ENCODE results near the gene HOXA11. TPM values are rescaled to one million over a fixed set of nuclear protein-coding genes. Genes with fewer than 3 reads are reported as not detected.

Gene HOXA11
- total and polyA plus RNA-seq, 5 donors, result not detected

DNA sequence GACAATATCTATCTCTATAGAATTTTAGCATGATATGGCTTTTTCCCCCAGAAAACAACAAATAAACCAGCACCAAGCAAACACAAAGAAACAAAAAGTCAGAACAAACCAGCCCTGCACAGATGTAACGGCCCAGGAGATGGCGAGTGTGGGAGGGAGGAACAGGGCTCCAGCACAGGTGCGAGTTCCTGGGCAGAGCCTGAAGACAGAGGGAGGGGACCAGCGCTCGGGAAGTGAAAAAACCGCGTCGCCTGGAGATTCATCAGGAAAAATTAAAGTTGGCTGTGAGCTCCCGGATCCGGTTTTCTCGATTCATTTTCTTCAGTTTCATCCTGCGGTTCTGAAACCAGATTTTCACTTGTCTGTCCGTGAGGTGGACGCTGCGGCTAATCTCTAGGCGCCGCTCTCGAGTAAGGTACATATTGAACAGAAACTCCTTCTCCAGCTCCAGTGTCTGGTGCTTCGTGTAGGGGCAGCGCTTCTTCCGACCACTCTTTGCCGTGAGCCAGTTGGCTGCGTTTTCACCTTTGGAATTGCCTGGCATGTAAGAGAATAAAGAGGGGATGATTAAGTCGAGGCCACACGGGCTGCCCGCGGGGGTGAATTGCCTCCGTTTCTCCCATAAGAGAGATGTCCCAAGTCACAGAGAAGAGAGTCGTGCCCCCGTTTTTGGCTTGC lies 13.3 kb downstream of the HOXA11 start:
- peak in 2 of 3 donors; percentile 8 to 46 for DNase-seq
- Histone ChIP-seq H3K27me3 (ENCODE audit: control insufficient read depth, insufficient read depth) (no peaks in the 10 kb centered on the region), H3K4me3 (ENCODE audit: low read length) (no peak overlapping the region), H3K4me1 (ENCODE audit: control insufficient read depth, insufficient read depth, low read length) (no peaks in the 10 kb centered on the region), H3K27ac (ENCODE audit: low read length) (no peak overlapping the region), H3K9me3 (ENCODE audit: control insufficient read depth, low read length) (no peaks in the 10 kb centered on the region)
- intact Hi-C loops (cut with DNase I), result no loop called here
- ATAC-seq, result no peak
- 8% methylated on average over 30 of the region's 30 CpGs for WGBS

DNA sequence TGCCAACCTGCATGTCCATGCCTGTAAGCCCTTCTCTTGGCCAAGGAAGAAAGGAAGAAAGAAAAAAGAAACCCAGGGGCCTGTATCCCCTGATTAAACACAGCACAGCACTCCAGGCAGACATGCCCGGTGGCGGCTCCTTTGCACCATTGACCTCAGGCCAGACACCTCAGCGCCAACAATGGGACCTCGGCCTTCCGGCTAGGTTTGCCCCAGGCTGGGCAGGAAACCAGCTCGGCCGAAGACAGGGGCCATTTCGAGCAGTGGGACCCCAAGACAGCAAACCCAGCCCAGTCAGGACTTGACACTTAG lies 13.8 kb downstream of the HOXA11 start:
- WGBS, result 10% methylated on average over 8 of the region's 8 CpGs
- Histone ChIP-seq H3K27me3 (ENCODE audit: control insufficient read depth, insufficient read depth) (no peaks in the 10 kb centered on the region), H3K4me3 (ENCODE audit: low read length) (no peak overlapping the region), H3K9me3 (ENCODE audit: control insufficient read depth, low read length) (no peaks in the 10 kb centered on the region), H3K4me1 (ENCODE audit: control insufficient read depth, insufficient read depth, low read length) (no peaks in the 10 kb centered on the region), H3K27ac (ENCODE audit: low read length) (no peak overlapping the region)
- peak in 2 of 3 donors; percentile 33 for DNase-seq
- no peak for ATAC-seq
- intact Hi-C loops (cut with DNase I), result no loop called here

- ATAC-seq, result no peak
- no peaks in the 10 kb centered on the region for H3K9me3 ChIP-seq (ENCODE audit: control insufficient read depth, low read length)
- 18% methylated on average over 11 of the region's 11 CpGs for WGBS
- H3K27ac ChIP-seq (ENCODE audit: low read length), result no peak overlapping the region
- no peak overlapping the region for H3K4me3 ChIP-seq (ENCODE audit: low read length)
- no peaks in the 10 kb centered on the region for H3K4me1 ChIP-seq (ENCODE audit: control insufficient read depth, insufficient read depth, low read length)
- intact Hi-C loops (cut with DNase I), result no loop called here
- H3K27me3 ChIP-seq (ENCODE audit: control insufficient read depth, insufficient read depth), result no peaks in the 10 kb centered on the region
- DNase-seq, result no peak
Measured at GRCh38 chr7:27170426-27171324, 14.4 kb downstream of the HOXA11 start.

DNA sequence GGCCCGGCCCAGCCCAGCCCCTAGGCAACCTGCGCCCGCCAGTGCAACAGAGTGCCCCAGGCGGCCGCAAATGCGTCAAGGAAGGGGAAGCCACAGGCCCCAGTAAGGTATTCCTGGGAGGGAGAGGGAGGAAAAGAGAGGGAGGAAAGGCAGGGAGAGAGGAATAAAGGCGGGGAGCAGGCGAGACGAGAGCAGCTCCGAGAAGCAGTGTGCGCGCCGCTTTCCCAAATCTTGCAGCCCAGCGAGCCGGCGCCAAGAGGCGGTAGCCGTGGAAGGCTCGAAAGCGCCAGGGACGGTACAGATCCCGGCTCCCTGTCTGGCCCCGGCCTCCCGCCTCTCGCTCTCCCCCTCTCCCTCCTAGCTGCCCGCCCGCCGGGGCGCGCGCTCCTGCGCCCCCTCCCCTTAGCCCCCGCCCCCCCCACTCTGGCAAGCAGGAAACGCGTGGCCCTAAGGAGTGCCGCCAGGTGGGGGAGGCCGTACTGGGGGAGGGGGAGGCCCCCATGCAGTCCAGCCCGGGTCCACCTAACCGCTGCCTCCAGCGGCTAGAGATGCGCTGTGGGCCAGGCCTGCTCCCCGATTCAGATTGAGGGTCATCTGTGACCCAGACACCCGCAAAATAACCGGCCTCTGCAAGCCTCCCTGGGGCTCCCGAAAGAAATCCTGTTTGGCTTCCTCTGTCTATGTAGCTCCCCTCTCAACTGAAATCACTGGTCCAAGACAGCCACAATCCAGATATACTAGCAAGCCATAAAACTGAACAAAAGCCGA lies 15.2 kb downstream of the HOXA11 start:
- H3K4me1 ChIP-seq (ENCODE audit: control insufficient read depth, insufficient read depth, low read length), result no peaks in the 10 kb centered on the region
- no peaks in the 10 kb centered on the region for H3K27me3 ChIP-seq (ENCODE audit: control insufficient read depth, insufficient read depth)
- DNase-seq, result peak in 1 of 3 donors; percentile 14
- H3K4me3 ChIP-seq (ENCODE audit: low read length), result no peak overlapping the region
- 2% methylated on average over 45 of the region's 46 CpGs for WGBS
- ATAC-seq, result no peak
- no peaks in the 10 kb centered on the region for H3K9me3 ChIP-seq (ENCODE audit: control insufficient read depth, low read length)
- H3K27ac ChIP-seq (ENCODE audit: low read length), result no peak overlapping the region
- intact Hi-C loops (cut with DNase I), result loop anchor here in 2 of 4 donors (10.0 kb wide), 2 partner anchors 805 to 1285 kb away; no protein-coding TSS in a partner anchor

GRCh38 chr7:27168265-27168947 lies 16.6 kb downstream of the HOXA11 start:
- intact Hi-C loops (cut with DNase I), result loop anchor here in 2 of 4 donors (10.0 kb wide), 2 partner anchors 804 to 1284 kb away; no protein-coding TSS in a partner anchor
- H3K4me3 ChIP-seq (ENCODE audit: low read length), result no peak overlapping the region
- 24% methylated on average over 25 of the region's 25 CpGs for WGBS
- no peak for ATAC-seq
- no peak overlapping the region for H3K27ac ChIP-seq (ENCODE audit: low read length)
- DNase-seq, result peak in 2 of 3 donors; percentile 13 to 40
- no peaks in the 10 kb centered on the region for H3K4me1 ChIP-seq (ENCODE audit: control insufficient read depth, insufficient read depth, low read length)
- H3K9me3 ChIP-seq (ENCODE audit: control insufficient read depth, low read length), result no peaks in the 10 kb centered on the region
- H3K27me3 ChIP-seq (ENCODE audit: control insufficient read depth, insufficient read depth), result no peaks in the 10 kb centered on the region

DNA sequence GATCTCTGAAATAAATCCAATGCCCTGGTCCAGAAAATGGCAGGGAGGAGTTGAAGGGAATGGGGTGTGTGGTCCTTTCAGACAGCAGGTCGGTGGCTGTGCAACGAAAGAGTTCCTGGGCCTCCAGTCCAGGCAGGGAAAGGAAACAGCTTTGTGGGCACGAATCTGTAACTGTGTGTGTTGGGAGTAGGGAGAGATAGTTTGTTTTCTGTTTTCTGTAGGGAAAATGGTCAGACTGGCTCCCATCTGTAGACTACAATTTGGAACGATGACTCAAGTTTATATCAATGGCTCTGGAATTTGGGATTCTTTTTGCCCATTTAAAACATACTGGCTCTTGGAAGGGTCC lies 17.1 kb downstream of the HOXA11 start:
- Histone ChIP-seq H3K4me1 (ENCODE audit: control insufficient read depth, insufficient read depth, low read length) (no peaks in the 10 kb centered on the region), H3K4me3 (ENCODE audit: low read length) (no peak overlapping the region), H3K27ac (ENCODE audit: low read length) (no peak overlapping the region), H3K27me3 (ENCODE audit: control insufficient read depth, insufficient read depth) (no peaks in the 10 kb centered on the region), H3K9me3 (ENCODE audit: control insufficient read depth, low read length) (no peaks in the 10 kb centered on the region)
- WGBS, result 32% methylated on average over 4 of the region's 4 CpGs
- ATAC-seq (no peak), DNase-seq (peak in 1 of 3 donors; percentile 1)
- intact Hi-C loops (cut with DNase I), result loop anchor here in 2 of 4 donors (10.0 kb wide), 2 partner anchors 803 to 1283 kb away; no protein-coding TSS in a partner anchor

- H3K9me3 ChIP-seq (ENCODE audit: control insufficient read depth, low read length), result no peaks in the 10 kb centered on the region
- H3K4me3 ChIP-seq (ENCODE audit: low read length), result no peak overlapping the region
- no peaks in the 10 kb centered on the region for H3K27me3 ChIP-seq (ENCODE audit: control insufficient read depth, insufficient read depth)
- H3K27ac ChIP-seq (ENCODE audit: low read length), result no peak overlapping the region
- ATAC-seq (no peak), DNase-seq (peak in 2 of 3 donors; percentile 27 to 41)
- no peaks in the 10 kb centered on the region for H3K4me1 ChIP-seq (ENCODE audit: control insufficient read depth, insufficient read depth, low read length)
- 7% methylated on average over 50 of the region's 50 CpGs for WGBS
- intact Hi-C loops (cut with DNase I), result loop anchor here in 2 of 4 donors (10.0 kb wide), 2 partner anchors 802 to 1282 kb away; no protein-coding TSS in a partner anchor
Measured at GRCh38 chr7:27166531-27167505, 18.2 kb downstream of the HOXA11 start.

- H3K9me3 ChIP-seq (ENCODE audit: control insufficient read depth, low read length), result no peaks in the 10 kb centered on the region
- intact Hi-C loops (cut with DNase I), result loop anchor here in 2 of 4 donors (10.0 kb wide), 2 partner anchors 801 to 1281 kb away; no protein-coding TSS in a partner anchor
- no peak for ATAC-seq
- H3K27me3 ChIP-seq (ENCODE audit: control insufficient read depth, insufficient read depth), result no peaks in the 10 kb centered on the region
- no peak overlapping the region for H3K27ac ChIP-seq (ENCODE audit: low read length)
- H3K4me3 ChIP-seq (ENCODE audit: low read length), result no peak overlapping the region
- 7% methylated on average over 46 of the region's 46 CpGs for WGBS
- no peaks in the 10 kb centered on the region for H3K4me1 ChIP-seq (ENCODE audit: control insufficient read depth, insufficient read depth, low read length)
- peak in 1 of 3 donors; percentile 26 for DNase-seq
Measured at GRCh38 chr7:27165996-27166530, 19.0 kb downstream of the HOXA11 start.

- H3K27ac ChIP-seq (ENCODE audit: low read length), result no peak within 1 kb of the TSS
- no peak within 1 kb of the TSS for H3K4me3 ChIP-seq (ENCODE audit: low read length)
- H3K9me3 ChIP-seq (ENCODE audit: control insufficient read depth, low read length), result no peaks in the 10 kb centered on the region
- WGBS, result 6% methylated on average over 82 of the region's 82 CpGs
- peak in 2 of 3 donors; percentile 60 to 70 for DNase-seq
- intact Hi-C loops (cut with DNase I), result loop anchor here in 2 of 4 donors (10.0 kb wide), 2 partner anchors 801 to 1281 kb away; no protein-coding TSS in a partner anchor
- H3K27me3 ChIP-seq (ENCODE audit: control insufficient read depth, insufficient read depth), result no peaks in the 10 kb centered on the region
- no peaks in the 10 kb centered on the region for H3K4me1 ChIP-seq (ENCODE audit: control insufficient read depth, insufficient read depth, low read length)
- ATAC-seq, result no peak
Measured at GRCh38 chr7:27165089-27165995, 19.7 kb downstream of the HOXA11 start, which contains the start of gene HOXA9. HOXA9 (minus strand) TSS chr7:27165537; CDS start chr7:27165457, 80 bp downstream.
